ENCODE results near the gene BHLHE40.

BHLHE40 gene

DNA sequence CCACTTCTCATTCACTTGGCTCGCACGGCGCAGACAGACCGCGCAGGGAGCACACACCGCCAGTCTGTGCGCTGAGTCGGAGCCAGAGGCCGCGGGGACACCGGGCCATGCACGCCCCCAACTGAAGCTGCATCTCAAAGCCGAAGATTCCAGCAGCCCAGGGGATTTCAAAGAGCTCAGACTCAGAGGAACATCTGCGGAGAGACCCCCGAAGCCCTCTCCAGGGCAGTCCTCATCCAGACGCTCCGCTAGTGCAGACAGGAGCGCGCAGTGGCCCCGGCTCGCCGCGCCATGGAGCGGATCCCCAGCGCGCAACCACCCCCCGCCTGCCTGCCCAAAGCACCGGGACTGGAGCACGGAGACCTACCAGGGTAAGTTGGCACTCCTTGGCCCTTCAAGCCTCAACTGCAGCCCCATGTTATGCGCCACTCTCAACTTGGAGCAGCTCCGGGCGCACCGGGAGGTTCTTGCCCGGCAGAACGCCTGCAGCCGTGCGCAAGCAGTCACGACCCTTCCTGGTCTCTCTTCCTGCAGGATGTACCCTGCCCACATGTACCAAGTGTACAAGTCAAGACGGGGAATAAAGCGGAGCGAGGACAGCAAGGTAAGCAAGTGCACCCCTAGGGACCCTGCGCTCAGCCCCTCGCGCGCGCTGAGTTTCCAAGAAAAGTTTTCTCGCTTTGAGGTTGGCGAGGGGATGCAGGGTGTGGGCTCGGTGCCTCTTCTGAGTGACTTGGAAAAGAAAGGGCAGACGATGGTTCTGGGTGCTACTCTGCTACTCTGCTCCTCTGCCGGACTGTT lies at the start of gene BHLHE40:
Gene BHLHE40 (plus strand): TSS at position 10 of the 801 bp plus-strand sequence. CDS start 282 bp downstream, at position 292.
- Histone ChIP-seq H3K27ac (ENCODE audit: low read length) (peak within 1 kb of the TSS; percentile 96), H3K9ac (ENCODE audit: low read length) (peak within 1 kb of the TSS; percentile 83), H3K27me3 (replicated peaks; ENCODE audit: insufficient read depth, low read length) (no peaks in the 10 kb centered on the region), H3K4me1 (ENCODE audit: low read length) (peaks cover 19% of the 10 kb centered on the region), H3K4me2 (ENCODE audit: low read depth, low read length) (peak within 1 kb of the TSS; percentile 99), H4K20me1 (ENCODE audit: insufficient read depth, low read length) (no peaks in the 10 kb centered on the region), H3K4me3 (ENCODE audit: low read length) (peak within 1 kb of the TSS; percentile 95), H2AFZ (ENCODE audit: low read length) (peak within 1 kb of the TSS; percentile 87), H3K36me3 (replicated peaks; ENCODE audit: insufficient read depth, low read length) (no peaks in the 10 kb centered on the region; the same call in 1 of the 2 replicates), H3K9me3 (replicated peaks; ENCODE audit: insufficient read depth, low read length) (no peaks in the 10 kb centered on the region), H3K79me2 (ENCODE audit: low read length) (peaks cover 9% of the 10 kb centered on the region; the same call in 1 of the 2 replicates), H3F3A (ENCODE audit: insufficient read depth, low read length) (peaks cover 43% of the 10 kb centered on the region), H3K9me2 (replicated peaks; ENCODE audit: insufficient read depth, low read length) (no peaks in the 10 kb centered on the region)
- TF ChIP-seq EZH2phosphoT487 (IDR thresholded peaks at IDR 0.05; ENCODE audit: low read length), result no peak
- TF ChIP-seq, protein P1, sequence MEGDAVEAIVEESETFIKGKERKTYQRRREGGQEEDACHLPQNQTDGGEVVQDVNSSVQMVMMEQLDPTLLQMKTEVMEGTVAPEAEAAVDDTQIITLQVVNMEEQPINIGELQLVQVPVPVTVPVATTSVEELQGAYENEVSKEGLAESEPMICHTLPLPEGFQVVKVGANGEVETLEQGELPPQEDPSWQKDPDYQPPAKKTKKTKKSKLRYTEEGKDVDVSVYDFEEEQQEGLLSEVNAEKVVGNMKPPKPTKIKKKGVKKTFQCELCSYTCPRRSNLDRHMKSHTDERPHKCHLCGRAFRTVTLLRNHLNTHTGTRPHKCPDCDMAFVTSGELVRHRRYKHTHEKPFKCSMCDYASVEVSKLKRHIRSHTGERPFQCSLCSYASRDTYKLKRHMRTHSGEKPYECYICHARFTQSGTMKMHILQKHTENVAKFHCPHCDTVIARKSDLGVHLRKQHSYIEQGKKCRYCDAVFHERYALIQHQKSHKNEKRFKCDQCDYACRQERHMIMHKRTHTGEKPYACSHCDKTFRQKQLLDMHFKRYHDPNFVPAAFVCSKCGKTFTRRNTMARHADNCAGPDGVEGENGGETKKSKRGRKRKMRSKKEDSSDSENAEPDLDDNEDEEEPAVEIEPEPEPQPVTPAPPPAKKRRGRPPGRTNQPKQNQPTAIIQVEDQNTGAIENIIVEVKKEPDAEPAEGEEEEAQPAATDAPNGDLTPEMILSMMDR (IDR thresholded peaks at IDR 0.05; ENCODE audit: low read length), result no peak
- TF ChIP-seq EZH2 (optimal IDR thresholded peaks at IDR 0.05; ENCODE audit: low read depth, low read length), result no peak
- no peak for DNase-seq

DNA sequence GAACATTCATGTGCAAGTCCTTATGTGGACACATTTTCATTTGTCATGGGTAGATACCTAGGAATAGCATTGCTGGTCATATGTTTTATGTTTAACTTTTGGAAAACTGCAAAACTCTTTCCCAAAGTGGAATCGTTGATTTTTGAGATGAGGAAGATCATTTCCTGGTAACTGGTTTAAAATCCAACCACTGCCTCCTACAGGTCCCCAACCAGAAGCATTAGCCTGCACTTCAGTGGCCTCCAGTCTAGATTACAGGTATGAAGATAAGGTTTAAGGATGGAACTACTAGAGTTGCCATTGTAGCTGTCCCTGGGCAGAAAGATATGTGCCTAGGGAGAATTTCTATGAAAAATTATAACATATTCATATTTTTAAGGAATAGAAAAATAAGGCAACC lies 48.7 kb upstream of the BHLHE40 start:
- no peak overlapping the region for H3K27ac ChIP-seq (ENCODE audit: low read length)

DNA sequence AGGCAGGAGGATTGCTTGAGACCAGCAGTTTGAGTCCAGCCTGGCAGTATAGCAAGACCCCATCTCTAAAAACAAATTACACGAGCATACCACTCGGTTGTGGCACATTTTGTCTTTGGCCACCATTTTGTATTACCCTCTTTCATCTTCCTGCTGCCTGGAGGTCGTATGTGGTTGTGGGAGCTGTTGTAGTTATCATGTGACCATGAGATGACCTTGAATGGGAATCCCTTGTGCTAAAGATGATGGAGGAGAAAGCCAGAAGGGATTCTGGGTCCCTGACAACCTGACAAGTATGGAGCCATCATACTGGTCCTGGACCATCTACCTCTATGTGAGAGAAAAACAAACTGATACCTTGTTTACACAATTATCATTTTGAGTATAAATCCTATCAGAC lies 45.2 kb upstream of the BHLHE40 start:
- no peaks in the 10 kb centered on the region for H3K9me2 ChIP-seq (replicated peaks; ENCODE audit: insufficient read depth, low read length)
- H3K4me3 ChIP-seq (ENCODE audit: low read length), result no peak overlapping the region
- H2AFZ ChIP-seq (ENCODE audit: low read length), result no peak overlapping the region
- H4K20me1 ChIP-seq (ENCODE audit: insufficient read depth, low read length), result no peaks in the 10 kb centered on the region
- H3F3A ChIP-seq (ENCODE audit: insufficient read depth, low read length), result no peaks in the 10 kb centered on the region
- no peak overlapping the region for H3K4me2 ChIP-seq (ENCODE audit: low read depth, low read length)
- TF ChIP-seq, protein P1 (IDR thresholded peaks at IDR 0.05; ENCODE audit: low read length), result no peak
- TF ChIP-seq EZH2phosphoT487 (IDR thresholded peaks at IDR 0.05; ENCODE audit: low read length) (no peak), EZH2 (optimal IDR thresholded peaks at IDR 0.05; ENCODE audit: low read depth, low read length) (no peak)
- H3K27me3 ChIP-seq (replicated peaks; ENCODE audit: insufficient read depth, low read length), result no peaks in the 10 kb centered on the region
- no peak overlapping the region for H3K27ac ChIP-seq (ENCODE audit: low read length)
- no peak for DNase-seq
- no peaks in the 10 kb centered on the region for H3K36me3 ChIP-seq (replicated peaks; ENCODE audit: insufficient read depth, low read length)
- H3K79me2 ChIP-seq (ENCODE audit: low read length), result no peaks in the 10 kb centered on the region
- 0 out of 2 replicates have a peak, but pooled peaks cover 5% of the 10 kb centered on the region for H3K4me1 ChIP-seq (ENCODE audit: low read length)
- H3K9ac ChIP-seq (ENCODE audit: low read length), result no peak overlapping the region
- no peaks in the 10 kb centered on the region for H3K9me3 ChIP-seq (replicated peaks; ENCODE audit: insufficient read depth, low read length)

More for the DNA sequence above, 48.7 kb upstream of the BHLHE40 start:
- DNase-seq, result no peak
- Histone ChIP-seq H3K9me3 (replicated peaks; ENCODE audit: insufficient read depth, low read length) (no peaks in the 10 kb centered on the region), H3F3A (ENCODE audit: insufficient read depth, low read length) (no peaks in the 10 kb centered on the region), H3K27me3 (replicated peaks; ENCODE audit: insufficient read depth, low read length) (no peaks in the 10 kb centered on the region), H3K9me2 (replicated peaks; ENCODE audit: insufficient read depth, low read length) (no peaks in the 10 kb centered on the region), H3K9ac (ENCODE audit: low read length) (no peak overlapping the region), H3K36me3 (replicated peaks; ENCODE audit: insufficient read depth, low read length) (no peaks in the 10 kb centered on the region), H3K79me2 (ENCODE audit: low read length) (no peaks in the 10 kb centered on the region), H3K4me1 (ENCODE audit: low read length) (0 out of 2 replicates have a peak, but pooled peaks cover 4% of the 10 kb centered on the region), H3K4me2 (ENCODE audit: low read depth, low read length) (no peak overlapping the region), H3K4me3 (ENCODE audit: low read length) (no peak overlapping the region), H4K20me1 (ENCODE audit: insufficient read depth, low read length) (no peaks in the 10 kb centered on the region), H2AFZ (ENCODE audit: low read length) (no peak overlapping the region)
- TF ChIP-seq EZH2 (optimal IDR thresholded peaks at IDR 0.05; ENCODE audit: low read depth, low read length), result no peak
- TF ChIP-seq EZH2phosphoT487 (IDR thresholded peaks at IDR 0.05; ENCODE audit: low read length), result no peak
